AG04450 (cell line): ENCODE measurements around the gene TEX13B. TPM values are rescaled to one million over a fixed set of nuclear protein-coding genes. Genes with fewer than 3 reads are reported as not detected.

Source experiments
- CTCF ChIA-PET: fragments of 300-600, 350-600 bp; formaldehyde crosslinking; extraction: SDS; loops from one replicate; lab custom pipeline; 2022; ENCODE audit warnings: antibody characterized with exemption, inconsistent platforms; lab: Charles Lee
- POLR2A ChIA-PET: fragments of 350-600 bp; formaldehyde crosslinking; extraction: SDS; loops from one replicate; lab custom pipeline; 2021; ENCODE audit warnings: antibody characterized with exemption, inconsistent platforms; lab: Yijun Ruan, JAX
- DNase-seq: peaks from one replicate; pipeline ENCODE4 v3.0.0-alpha.2; 2011; ENCODE audit warnings: low read depth, low spot score
- H3K27ac ChIP-seq: one replicate; pipeline ENCODE4 v1.5.1; 2012; ENCODE audit warnings: low read depth, low read length, control low read depth
- H3K27me3 ChIP-seq: one replicate; pipeline ENCODE4 v1.6.0; 2012; ENCODE audit warnings: low read length; ENCODE audit not compliant: control insufficient read depth, insufficient read depth
- H3K4me3 ChIP-seq: 2 replicates; pipeline ENCODE4 v1.5.1; 2011; ENCODE audit warnings: mild to moderate bottlenecking, low read depth, low read length, control low read depth
- H3K9me3 ChIP-seq: 2 replicates; pipeline ENCODE4 v1.5.1; 2012; ENCODE audit warnings: low read length; ENCODE audit not compliant: control insufficient read depth, insufficient read depth
- polyA minus RNA-seq: library from RNA; depleted of rRNA, polyadenylated mRNA; stranded (reverse); fragments of >200 nt; gene quantifications from 2 replicates; pipeline ENCODE4 v1.2.3, GENCODE V29; 2011; rRNA and poly(A)+ RNA removed
- polyA plus RNA-seq: library from polyadenylated mRNA; depleted of rRNA; stranded (reverse); fragments of >200 nt; gene quantifications from 2 replicates; pipeline ENCODE4 v1.2.3, GENCODE V29; 2011; rRNA removed
- TF ChIP-seq, protein P1 (sequence below): IDR thresholded peaks from 2 replicates; pipeline ENCODE4 v1.5.1; 2011; ENCODE audit warnings: low read depth, low read length, control low read depth, inconsistent platforms

The TEX13B gene, protein sequence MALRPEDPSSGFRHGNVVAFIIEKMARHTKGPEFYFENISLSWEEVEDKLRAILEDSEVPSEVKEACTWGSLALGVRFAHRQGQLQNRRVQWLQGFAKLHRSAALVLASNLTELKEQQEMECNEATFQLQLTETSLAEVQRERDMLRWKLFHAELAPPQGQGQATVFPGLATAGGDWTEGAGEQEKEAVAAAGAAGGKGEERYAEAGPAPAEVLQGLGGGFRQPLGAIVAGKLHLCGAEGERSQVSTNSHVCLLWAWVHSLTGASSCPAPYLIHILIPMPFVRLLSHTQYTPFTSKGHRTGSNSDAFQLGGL
- polyA plus RNA-seq (not detected in 2 replicates), polyA minus RNA-seq (not detected in 2 replicates)

- ChIA-PET CTCF (no interaction called here), POLR2A (no interaction called here)
- no peak for DNase-seq
- no peaks in the 10 kb centered on the region for H3K27me3 ChIP-seq
- H3K4me3 ChIP-seq: no peak within 1 kb of the TSS
- TF ChIP-seq, protein P1, sequence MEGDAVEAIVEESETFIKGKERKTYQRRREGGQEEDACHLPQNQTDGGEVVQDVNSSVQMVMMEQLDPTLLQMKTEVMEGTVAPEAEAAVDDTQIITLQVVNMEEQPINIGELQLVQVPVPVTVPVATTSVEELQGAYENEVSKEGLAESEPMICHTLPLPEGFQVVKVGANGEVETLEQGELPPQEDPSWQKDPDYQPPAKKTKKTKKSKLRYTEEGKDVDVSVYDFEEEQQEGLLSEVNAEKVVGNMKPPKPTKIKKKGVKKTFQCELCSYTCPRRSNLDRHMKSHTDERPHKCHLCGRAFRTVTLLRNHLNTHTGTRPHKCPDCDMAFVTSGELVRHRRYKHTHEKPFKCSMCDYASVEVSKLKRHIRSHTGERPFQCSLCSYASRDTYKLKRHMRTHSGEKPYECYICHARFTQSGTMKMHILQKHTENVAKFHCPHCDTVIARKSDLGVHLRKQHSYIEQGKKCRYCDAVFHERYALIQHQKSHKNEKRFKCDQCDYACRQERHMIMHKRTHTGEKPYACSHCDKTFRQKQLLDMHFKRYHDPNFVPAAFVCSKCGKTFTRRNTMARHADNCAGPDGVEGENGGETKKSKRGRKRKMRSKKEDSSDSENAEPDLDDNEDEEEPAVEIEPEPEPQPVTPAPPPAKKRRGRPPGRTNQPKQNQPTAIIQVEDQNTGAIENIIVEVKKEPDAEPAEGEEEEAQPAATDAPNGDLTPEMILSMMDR: no peak
- H3K9me3 ChIP-seq: no peaks in the 10 kb centered on the region
- no peak within 1 kb of the TSS for H3K27ac ChIP-seq
These were observed at the start of gene TEX13B for GRCh38 chrX:107982356-107982755. Gene TEX13B, minus strand, starts transcription at chrX:107982370. Its CDS starts 243 bp downstream, at chrX:107982127.

- TF ChIP-seq, protein P1: no peak
- CTCF ChIA-PET: interaction anchor here (0.9 kb wide), 1 partner anchor 9 kb away, joined by 3 read pairs; no protein-coding TSS in a partner anchor
- H3K9me3 ChIP-seq: no peaks in the 10 kb centered on the region
- no peak overlapping the region for H3K27ac ChIP-seq
- H3K27me3 ChIP-seq: no peaks in the 10 kb centered on the region
- no peak for DNase-seq
- no peak overlapping the region for H3K4me3 ChIP-seq
- POLR2A ChIA-PET: no interaction called here
These were observed 48.0 kb upstream of the TEX13B start for GRCh38 chrX:108029928-108030711.

DNA sequence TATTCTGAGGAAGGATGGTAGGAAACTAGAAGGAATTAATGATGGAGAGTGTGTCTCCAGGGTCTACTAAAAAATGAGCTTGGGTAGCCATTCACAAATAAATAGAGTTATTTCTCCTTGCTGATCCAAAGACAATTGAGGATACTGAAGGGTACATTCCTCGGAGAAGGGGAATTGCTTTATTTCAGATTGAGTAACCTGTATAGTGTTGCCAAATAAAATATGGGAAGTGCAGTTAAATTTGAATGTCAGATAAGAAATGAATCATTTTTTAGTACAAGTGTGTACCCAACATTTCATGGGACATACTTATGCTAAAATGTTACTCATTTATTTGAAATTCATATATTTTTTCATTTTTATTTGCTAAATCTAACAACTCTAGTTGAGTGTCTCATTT, 46.7 kb upstream of the TEX13B start:
- no peak overlapping the region for H3K27ac ChIP-seq
- no peaks in the 10 kb centered on the region for H3K9me3 ChIP-seq
- ChIA-PET CTCF (no interaction called here), POLR2A (no interaction called here)
- TF ChIP-seq, protein P1: no peak
- H3K4me3 ChIP-seq: no peak overlapping the region
- no peaks in the 10 kb centered on the region for H3K27me3 ChIP-seq
- no peak for DNase-seq

- POLR2A ChIA-PET: no interaction called here
- CTCF ChIA-PET: no interaction called here
These were observed 43.9 kb upstream of the TEX13B start for GRCh38 chrX:108025954-108026600.

More at GRCh38 chrX:108025954-108026600, 43.9 kb upstream of the TEX13B start:
- DNase-seq: no peak
- TF ChIP-seq, protein P1: no peak
- Histone ChIP-seq H3K9me3 (no peaks in the 10 kb centered on the region), H3K4me3 (no peak overlapping the region), H3K27ac (no peak overlapping the region), H3K27me3 (no peaks in the 10 kb centered on the region)
